Measurements from ENCODE around the gene APC2.

Gene APC2

GRCh38 chr19:1482361-1483130 lies 32.6 kb downstream of the APC2 start:
- DNase-seq: no peak

DNA sequence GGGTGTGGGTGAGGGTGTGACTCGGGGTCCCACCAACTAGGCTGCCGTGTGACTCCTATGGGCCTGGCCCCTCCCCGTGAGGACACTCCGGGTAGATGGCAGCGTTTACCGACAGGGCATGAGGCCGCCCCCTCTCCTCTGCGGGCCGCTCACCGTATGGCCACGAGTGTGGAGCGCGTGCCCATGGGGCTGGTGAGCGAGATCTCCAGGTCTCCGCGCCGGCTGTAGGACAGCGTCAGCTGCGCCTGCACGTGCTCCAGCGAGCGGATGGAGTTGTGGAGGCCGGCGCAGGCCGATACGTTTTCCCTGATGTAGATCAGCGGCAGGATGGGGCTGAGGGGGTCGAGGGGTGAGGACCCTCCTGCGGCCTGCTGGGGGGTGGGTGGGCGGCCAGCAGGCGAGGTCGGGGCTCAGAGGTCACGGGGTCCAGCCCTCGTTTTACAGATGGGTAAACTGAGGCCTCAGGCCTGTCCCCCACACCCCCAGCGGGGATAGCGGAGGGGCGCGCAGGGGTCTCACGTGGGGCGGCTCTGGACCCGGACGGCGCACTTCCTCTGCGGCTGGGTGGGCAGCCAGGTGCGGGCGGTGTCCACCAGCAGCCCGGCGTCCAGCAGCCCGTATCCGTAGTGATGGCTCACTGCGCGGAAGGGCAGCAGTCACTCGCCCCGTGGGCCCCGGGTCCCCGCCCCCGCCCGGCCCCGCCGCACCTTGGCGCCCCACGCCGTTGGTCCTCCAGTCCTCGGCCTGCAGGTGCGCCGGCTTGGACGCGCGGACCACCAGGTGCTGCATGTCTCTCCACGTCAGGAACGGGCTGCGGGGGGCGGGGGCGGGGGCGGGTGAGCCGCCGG lies 33.4 kb downstream of the APC2 start:
- DNase-seq: no peak

DNA sequence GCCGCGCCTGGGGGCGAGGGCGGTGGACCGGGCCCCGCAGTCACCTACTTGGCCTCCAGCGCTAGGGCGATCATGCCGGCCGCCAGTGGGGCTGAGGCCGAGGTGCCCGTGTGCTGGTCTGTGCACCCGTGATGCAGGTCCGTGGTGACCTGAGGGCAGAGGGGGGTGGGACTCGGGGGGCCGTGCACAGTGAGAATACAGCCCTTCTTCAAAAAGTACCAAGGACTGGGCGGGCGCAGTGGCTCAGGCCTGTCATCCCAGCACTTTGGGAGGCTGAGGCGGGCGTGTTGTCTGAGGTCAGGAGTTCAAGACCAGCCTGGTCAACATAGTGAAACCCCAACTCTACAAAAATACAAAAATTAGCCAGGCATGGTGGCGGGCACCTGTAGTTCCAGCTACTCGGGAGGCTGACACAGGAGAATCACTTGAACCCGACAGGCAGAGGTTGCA lies 34.1 kb downstream of the APC2 start:
- no peak for DNase-seq

DNA sequence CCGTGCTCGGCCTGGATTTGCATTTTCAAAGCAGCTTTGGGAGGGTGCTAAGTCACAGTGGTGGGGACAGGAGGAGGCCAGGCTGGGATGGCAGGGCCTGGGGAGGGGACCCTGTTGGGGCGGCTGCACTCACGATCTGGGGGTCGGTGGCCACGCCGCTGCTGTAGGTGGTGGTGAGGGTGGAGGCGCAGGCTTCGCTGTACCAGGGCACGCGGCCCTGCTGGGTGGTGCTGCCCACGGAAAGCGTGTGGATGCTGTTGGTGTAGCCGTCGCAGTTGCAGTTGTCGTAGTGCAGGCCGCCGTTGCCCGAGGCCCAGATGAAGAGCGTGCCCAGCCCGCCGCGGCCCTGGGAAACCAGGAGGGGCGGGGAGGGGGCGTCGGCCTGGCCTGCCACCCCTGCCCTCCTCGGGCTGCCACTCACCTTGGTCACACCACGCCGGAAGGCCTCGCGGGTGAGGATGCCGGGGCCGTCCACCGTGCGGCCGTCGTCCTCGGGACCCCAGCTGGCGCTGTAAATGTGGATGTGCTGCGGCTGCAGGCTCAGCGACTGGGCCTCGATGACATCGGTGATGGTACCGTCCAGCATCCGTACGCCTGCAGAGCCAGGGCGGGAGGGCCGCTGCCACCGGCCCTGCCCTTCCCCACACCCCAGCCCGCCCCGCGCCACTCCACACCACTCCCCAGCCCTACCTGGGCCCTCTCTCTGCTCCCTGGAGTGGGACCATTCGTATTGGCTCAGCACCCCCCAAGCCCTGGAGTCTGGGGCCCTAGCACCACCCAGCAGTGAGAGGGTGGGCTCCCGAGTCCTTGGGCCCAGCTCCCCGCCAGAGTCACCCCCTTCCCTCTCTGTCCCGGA lies 37.0 kb downstream of the APC2 start:
- DNase-seq: no peak

DNA sequence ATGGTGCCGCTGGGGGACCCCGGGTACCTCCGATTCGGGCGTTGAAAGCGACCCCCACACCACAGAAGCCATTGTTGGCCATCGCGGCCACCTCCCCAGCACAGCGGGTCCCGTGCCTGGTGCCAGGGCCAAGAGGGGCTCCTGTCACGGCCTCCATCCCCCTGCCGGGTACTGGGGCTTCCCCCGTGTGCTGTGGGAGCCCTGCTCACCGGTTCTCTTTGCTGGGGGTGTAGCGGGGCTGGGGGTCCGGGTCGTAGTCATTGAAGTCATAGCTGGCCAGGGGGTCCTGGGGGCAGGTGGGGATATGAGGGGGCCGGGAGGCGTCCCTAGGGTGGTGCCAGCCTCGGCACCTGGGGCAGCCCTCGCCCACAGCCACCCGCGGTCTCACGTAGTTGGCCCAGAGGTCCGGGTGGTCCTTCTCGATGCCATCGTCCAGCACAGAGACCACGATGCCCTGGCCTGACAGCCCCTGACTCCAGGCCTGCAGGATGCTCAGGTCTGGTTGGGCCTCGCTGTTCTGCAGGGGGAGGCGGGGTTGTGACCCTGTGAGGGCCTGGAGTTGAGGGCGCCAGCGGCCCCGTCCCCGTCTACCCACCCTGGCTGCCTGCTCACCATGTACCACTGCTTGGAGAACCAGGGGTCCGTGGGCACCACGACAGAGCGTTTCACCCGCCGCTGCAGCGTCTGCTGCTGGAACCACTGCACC lies 37.8 kb downstream of the APC2 start:
- DNase-seq: no peak

- no peak for DNase-seq
Observed at GRCh38 chr19:1488282-1488601, 38.3 kb downstream of the APC2 start.

DNA sequence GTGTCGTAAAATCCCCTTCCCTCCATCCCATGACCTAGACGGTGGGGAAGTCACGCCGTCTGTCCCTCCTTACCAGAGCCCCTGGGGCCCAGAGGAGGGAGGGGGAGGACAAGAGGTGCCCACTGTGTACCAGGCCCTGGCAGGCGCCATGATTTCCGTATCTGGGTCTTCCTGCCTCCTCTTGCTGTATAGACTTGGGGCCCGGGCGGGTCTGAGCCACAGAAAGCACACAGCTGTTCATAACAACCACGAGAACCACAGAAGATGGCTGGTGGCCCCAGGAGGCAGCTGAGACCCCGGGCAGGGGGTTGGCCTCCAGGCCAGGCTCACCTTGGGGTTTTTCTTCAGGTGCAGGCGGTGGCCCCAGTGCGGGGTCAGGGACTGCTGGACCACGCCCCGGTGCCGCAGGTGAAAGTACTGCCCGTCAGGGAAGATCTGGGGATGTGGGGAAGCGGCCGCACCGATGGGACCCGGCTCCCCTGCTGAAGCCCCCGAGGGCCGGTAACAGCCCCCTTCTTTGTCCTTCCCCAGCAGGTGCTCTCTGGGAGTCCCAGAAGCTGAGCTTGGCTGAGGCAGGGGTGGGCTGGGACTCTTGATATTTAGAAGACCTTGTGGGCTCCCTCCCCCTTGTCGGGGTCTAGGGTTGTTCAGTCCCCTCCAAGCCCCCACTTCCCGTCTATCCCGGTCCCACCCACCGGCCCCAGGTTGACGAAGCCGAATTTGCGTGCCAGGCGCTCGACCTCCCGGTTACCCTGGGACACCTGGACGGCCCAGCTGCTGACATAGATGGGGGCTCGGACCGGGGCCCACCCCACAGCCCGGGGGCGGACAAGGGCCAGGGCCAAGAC lies 39.8 kb downstream of the APC2 start:
- no peak for DNase-seq

GRCh38 chr19:1490311-1491113 lies 40.6 kb downstream of the APC2 start, which contains the start of gene PCSK4:
Gene PCSK4, minus strand, starts transcription at chr19:1490350. Its CDS starts 4 bp downstream, at chr19:1490346.
- peak; percentile 98 for DNase-seq

- DNase-seq: no peak
Observed at GRCh38 chr19:1491114-1491848, 41.4 kb downstream of the APC2 start, which contains the start of gene REEP6. Gene REEP6, plus strand, starts transcription at chr19:1491181. Its CDS starts 89 bp downstream, at chr19:1491270.

GRCh38 chr19:1491849-1492170 lies 41.9 kb downstream of the APC2 start:
- no peak for DNase-seq

DNA sequence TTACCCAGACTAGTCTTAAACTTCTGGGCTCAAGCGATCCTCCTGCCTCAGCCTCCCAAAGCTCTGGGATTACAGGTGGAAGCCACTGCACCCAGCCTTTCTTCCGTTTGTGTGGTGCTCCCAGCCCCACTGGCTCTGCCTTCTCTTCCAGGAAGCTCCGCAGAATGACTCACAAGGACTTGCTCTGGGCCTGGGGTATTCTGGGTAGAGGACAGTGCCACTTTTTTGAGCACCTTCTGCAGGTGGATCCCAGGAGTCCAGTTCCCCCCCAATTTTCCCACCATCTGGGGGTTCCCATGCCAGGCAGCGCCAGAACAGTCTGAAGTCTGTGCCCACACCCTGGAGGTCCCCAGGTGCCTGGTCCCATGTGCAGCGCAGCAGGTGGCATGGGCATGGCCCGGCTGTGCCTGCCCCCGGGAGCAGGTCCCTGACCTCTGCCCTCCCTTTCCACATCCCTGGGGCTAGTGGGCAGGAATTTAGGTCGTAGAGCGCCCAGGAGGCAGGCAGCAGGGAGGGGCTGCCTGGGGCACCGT lies 42.6 kb downstream of the APC2 start:
- DNase-seq: no peak

GRCh38 chr19:1494115-1494815 lies 44.3 kb downstream of the APC2 start:
- no peak for DNase-seq

DNA sequence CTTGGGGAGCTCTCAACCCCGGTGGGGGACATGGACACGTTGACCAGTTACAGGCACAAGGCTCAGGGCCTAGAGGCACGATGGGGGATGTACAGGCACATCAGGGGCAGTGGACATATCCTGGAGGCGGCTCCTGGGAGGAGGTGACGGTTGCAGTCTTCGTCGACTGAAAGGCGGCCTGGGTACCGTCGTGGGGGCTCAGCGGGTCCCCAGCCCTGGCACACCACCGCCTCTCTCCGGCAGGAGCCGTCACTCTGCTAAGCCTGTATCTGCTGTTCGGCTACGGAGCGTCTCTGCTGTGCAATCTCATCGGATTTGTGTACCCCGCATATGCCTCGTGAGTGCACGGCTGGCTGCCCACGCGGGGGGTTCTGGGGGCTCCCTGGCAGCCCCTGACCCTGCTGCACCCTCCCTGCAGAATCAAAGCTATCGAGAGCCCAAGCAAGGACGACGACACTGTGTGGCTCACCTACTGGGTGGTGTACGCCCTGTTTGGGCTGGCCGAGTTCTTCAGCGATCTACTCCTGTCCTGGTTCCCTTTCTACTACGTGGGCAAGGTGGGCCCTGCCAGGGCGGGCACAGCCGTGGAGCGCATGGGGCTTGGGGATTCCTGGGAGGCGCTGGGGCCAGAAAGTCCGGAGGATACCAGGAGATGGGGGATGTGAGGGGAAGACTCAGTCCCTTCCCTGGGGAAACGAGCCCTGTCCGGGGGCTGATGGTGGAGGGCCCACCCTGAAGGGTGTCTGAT lies 45.3 kb downstream of the APC2 start:
- DNase-seq: no peak

- DNase-seq: no peak
Observed at GRCh38 chr19:1495799-1496713, 46.1 kb downstream of the APC2 start.

GRCh38 chr19:1496714-1497577 lies 47.0 kb downstream of the APC2 start:
- no peak for DNase-seq
